GM12891 (cell line): ENCODE measurements around the gene ATP6AP1.

Source experiments
- POLR2A ChIP-seq: IDR thresholded peaks from 2 replicates; pipeline ENCODE4 v1.6.1; 2011; ENCODE audit warnings: low read depth, low read length, control low read depth
- POLR2AphosphoS5 ChIP-seq: IDR thresholded peaks from 2 replicates; pipeline ENCODE4 v1.6.1; 2011; ENCODE audit warnings: low read depth, low read length, control low read depth

DNA sequence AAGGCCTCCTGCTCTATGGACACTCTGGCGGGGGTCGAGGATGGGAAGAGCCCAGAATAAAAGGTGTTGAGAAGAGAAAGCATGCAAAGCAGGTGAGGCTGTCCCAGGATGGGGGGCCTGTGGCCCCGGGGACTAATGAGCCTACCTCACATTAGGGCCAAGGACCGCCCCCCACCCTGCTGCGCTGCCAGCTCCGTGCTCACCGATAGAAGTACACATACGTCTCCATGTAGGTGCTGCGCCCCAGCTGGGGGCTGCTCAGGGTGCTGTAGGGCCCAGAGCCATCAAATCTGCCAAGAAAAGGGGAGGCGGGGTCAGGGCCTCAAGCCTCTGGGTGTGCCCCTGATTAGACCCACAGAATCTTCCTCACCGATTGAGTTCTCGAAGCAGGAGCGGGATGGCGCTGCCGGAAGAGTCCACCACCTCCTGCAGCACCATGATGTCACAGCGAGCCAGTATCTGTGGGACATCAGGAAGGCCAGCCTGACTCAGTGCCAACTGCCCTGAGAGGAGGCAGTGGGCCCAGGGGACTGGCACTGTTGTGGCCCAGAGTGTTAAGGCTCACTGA is 23.8 kb upstream of the ATP6AP1 start:
- no peak for TF ChIP-seq POLR2A
- no peak for TF ChIP-seq POLR2AphosphoS5
